SU-DHL-6 (cell line): ENCODE data around the gene LSP1.

ENCODE experiments used
- EZH2phosphoT487 ChIP-seq: fragments of 200-600 bp; sonication (generic), shearing (Covaris generic); conservative IDR thresholded peaks from 2 replicates; pipeline ENCODE4 v1.6.1; 2018; ENCODE audit warnings: mild to moderate bottlenecking, antibody characterized with exemption, low read length, moderate library complexity, mixed read lengths
- TF ChIP-seq, protein P1 (sequence below): fragments of 200-600 bp; sonication (generic); IDR thresholded peaks from one replicate; pipeline ENCODE4 v1.5.1; 2017; ENCODE audit warnings: antibody characterized with exemption, mild to moderate bottlenecking, low read length, moderate library complexity; ENCODE audit not compliant: insufficient read depth, poor library complexity, severe bottlenecking

DNA sequence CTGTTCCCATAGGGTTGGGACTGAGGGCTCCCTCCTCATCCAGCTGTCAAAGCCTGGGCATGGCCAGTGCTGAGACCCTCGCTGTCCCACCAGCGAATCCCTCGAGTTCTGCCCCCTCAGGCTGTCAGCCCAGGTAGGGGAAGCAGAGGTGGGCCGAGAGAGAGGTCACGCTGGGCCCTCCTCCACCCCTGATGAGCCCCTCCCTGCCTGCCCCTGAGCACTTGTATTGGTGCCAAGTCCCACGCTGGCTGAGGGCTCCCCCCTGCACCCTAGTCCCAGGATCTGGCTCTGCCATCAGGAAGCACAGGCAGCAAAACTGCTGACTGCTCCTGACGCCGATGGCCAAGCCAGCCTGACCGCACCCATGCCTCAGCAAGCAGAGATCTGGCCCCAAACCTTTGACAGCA lies 35.5 kb downstream of the LSP1 start:
- TF ChIP-seq, protein P1, sequence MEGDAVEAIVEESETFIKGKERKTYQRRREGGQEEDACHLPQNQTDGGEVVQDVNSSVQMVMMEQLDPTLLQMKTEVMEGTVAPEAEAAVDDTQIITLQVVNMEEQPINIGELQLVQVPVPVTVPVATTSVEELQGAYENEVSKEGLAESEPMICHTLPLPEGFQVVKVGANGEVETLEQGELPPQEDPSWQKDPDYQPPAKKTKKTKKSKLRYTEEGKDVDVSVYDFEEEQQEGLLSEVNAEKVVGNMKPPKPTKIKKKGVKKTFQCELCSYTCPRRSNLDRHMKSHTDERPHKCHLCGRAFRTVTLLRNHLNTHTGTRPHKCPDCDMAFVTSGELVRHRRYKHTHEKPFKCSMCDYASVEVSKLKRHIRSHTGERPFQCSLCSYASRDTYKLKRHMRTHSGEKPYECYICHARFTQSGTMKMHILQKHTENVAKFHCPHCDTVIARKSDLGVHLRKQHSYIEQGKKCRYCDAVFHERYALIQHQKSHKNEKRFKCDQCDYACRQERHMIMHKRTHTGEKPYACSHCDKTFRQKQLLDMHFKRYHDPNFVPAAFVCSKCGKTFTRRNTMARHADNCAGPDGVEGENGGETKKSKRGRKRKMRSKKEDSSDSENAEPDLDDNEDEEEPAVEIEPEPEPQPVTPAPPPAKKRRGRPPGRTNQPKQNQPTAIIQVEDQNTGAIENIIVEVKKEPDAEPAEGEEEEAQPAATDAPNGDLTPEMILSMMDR = no peak
- TF ChIP-seq EZH2phosphoT487 = no peak
